GM12878 (cell line): ENCODE data around the gene NEK8. TPM values are rescaled to one million over a fixed set of nuclear protein-coding genes. Genes with fewer than 3 reads are reported as not detected.
A peak's percentile ranks its signal among the peaks of the same experiment; 100 is the strongest.

ENCODE experiments used
- ATAC-seq: fragments of 200-7000 bp; cut with Tn5 transposase; 3 replicates; pipeline ENCODE4 v1.9.1; 2020; ENCODE audit warnings: mild to moderate bottlenecking, moderate library complexity
- BruUV-seq: library from RNA; stranded (reverse); fragments of 400-500 nt; replicated peaks from 2 replicates; lab custom pipeline; 2021; lab: Mats Ljungman, UMichigan
- CTCF ChIA-PET: fragments of 300-600 bp; sonication (Branson Sonifier 250); formaldehyde crosslinking; extraction: SDS; loops from one replicate; lab custom pipeline; 2021; ENCODE audit warnings: inconsistent platforms; lab: Yijun Ruan, JAX
- POLR2A ChIA-PET: fragments of 350-600 bp; formaldehyde crosslinking; extraction: SDS; loops from one replicate; lab custom pipeline; 2021; ENCODE audit warnings: inconsistent platforms; lab: Charles Lee
- RAD21 ChIA-PET: fragments of 300-600 bp; sonication (Branson Sonifier 250); formaldehyde crosslinking; loops from one replicate; lab custom pipeline; 2023; ENCODE audit warnings: antibody characterized with exemption; ENCODE audit not compliant: unreplicated experiment; lab: Charles Lee
- SMC1A ChIA-PET: fragments of 300-600 bp; sonication (Branson Sonifier 250); formaldehyde crosslinking; loops from one replicate; lab custom pipeline; 2023; ENCODE audit not compliant: unreplicated experiment, uncharacterized antibody; lab: Charles Lee
- DNase-seq: peaks from one replicate; pipeline ENCODE4 v3.0.0-alpha.2; 2011; ENCODE audit warnings: low read depth, low spot score
- FAIRE-seq: peaks from 3 replicates; lab custom pipeline; 2011; peaks lifted over from hg19 to GRCh38; lab: Jason Lieb, UNC
- H2AFZ ChIP-seq: 2 replicates; pipeline ENCODE4 v1.6.0; 2011; ENCODE audit warnings: low read depth, low read length, control low read depth; ENCODE audit not compliant: control insufficient read depth
- H3K27ac ChIP-seq: 2 replicates; pipeline ENCODE4 v1.5.1; 2011; ENCODE audit warnings: control low read depth; ENCODE audit not compliant: control insufficient read depth, insufficient read depth
- H3K27me3 ChIP-seq, 2 experiments: replicated peaks in 1 of 2; 2 replicates each; pipeline versions ENCODE4 v1.6.0 to v1.6.1; 2011; ENCODE audit warnings: low read length in 1 of 2; ENCODE audit not compliant: control insufficient read depth in 2 of 2, insufficient read depth in 2 of 2
- H3K36me3 ChIP-seq, 2 experiments: 2 replicates each; pipeline ENCODE4 v1.5.1; 2011; ENCODE audit warnings: low read length in 1 of 2; ENCODE audit not compliant: control insufficient read depth in 2 of 2, insufficient read depth in 2 of 2
- H3K4me1 ChIP-seq: 2 replicates; pipeline ENCODE4 v1.6.1; 2011; ENCODE audit warnings: mild to moderate bottlenecking, low read length, moderate library complexity, mixed read lengths; ENCODE audit not compliant: control insufficient read depth, insufficient read depth
- H3K4me2 ChIP-seq: 2 replicates; pipeline ENCODE4 v1.6.0; 2011; ENCODE audit warnings: control low read depth; ENCODE audit not compliant: control insufficient read depth, insufficient read depth
- H3K4me3 ChIP-seq: fragments of 200-600 bp; sonication (generic); 2 replicates; pipeline ENCODE4 v1.5.1; 2016
- H3K79me2 ChIP-seq: 2 replicates; pipeline ENCODE4 v1.6.0; 2011; ENCODE audit warnings: low read length; ENCODE audit not compliant: control insufficient read depth, insufficient read depth
- H3K9ac ChIP-seq: 2 replicates; pipeline ENCODE4 v1.8.0; 2011; ENCODE audit warnings: low read length, control low read depth, mixed read lengths; ENCODE audit not compliant: control insufficient read depth, insufficient read depth
- H3K9me3 ChIP-seq: replicated peaks from 3 replicates; pipeline ENCODE4 v1.5.1; 2011; ENCODE audit warnings: mild to moderate bottlenecking, low read length; ENCODE audit not compliant: control insufficient read depth, insufficient read depth
- H4K20me1 ChIP-seq: 2 replicates; pipeline ENCODE4 v1.6.0; 2011; ENCODE audit not compliant: control insufficient read depth, insufficient read depth
- BCL3 ChIP-seq: IDR thresholded peaks from 2 replicates; pipeline ENCODE4 v1.6.1; 2011; ENCODE audit warnings: borderline replicate concordance, low read depth, mild to moderate bottlenecking, moderate library complexity, low read length; ENCODE audit not compliant: insufficient read depth, poor library complexity, severe bottlenecking
- DPF2 ChIP-seq: fragments of 450-650 bp; IDR thresholded peaks from 2 replicates; pipeline ENCODE4 v1.6.1; 2017; ENCODE audit warnings: mild to moderate bottlenecking
- JUND ChIP-seq: IDR thresholded peaks from 2 replicates; pipeline ENCODE4 v1.6.1; 2012; ENCODE audit warnings: low read depth, mild to moderate bottlenecking, low read length, improper control_type of control experiment, moderate library complexity
- MLLT1 ChIP-seq: fragments of 450-650 bp; IDR thresholded peaks from 2 replicates; pipeline ENCODE4 v1.6.1; 2016; ENCODE audit warnings: mild to moderate bottlenecking
- POLR2A ChIP-seq: IDR thresholded peaks from 2 replicates; pipeline ENCODE4 v1.6.1; 2011; ENCODE audit warnings: low read depth, mild to moderate bottlenecking, low read length
- POLR2AphosphoS5 ChIP-seq: IDR thresholded peaks from 2 replicates; pipeline ENCODE4 v1.6.1; 2011; ENCODE audit warnings: mild to moderate bottlenecking, low read length, inconsistent platforms
- SIN3A ChIP-seq: IDR thresholded peaks from 2 replicates; pipeline ENCODE4 v1.6.1; 2012; ENCODE audit warnings: low read depth, low read length, improper control_type of control experiment
- ZNF592 ChIP-seq: fragments of 450-650 bp; IDR thresholded peaks from 2 replicates; pipeline ENCODE4 v1.6.1; 2017; ENCODE audit warnings: mild to moderate bottlenecking, moderate library complexity
- WGBS: methylation state at CpG from one replicate; pipeline ENCODE4 v1.1.6; 2016; ENCODE audit warnings: low lambda C conversion rate; ENCODE audit not compliant: insufficient replicate concordance, insufficient coverage; ENCODE audit errors: missing lambda C conversion rate; 5-methylcytosine and 5-hydroxymethylcytosine counted together
- in situ Hi-C: fragments of 300-500 bp; cut with MboI; formaldehyde crosslinking; loops from 9 replicates; pipeline ENCODE4 v1.14.3; 2018; ENCODE audit warnings: mixed read lengths
- intact Hi-C: fragments of 100-400 bp; cut with micrococcal nuclease; formaldehyde crosslinking; loops from one replicate; pipeline ENCODE4 v1.14.2; 2022; ENCODE audit not compliant: unreplicated experiment
- polyA plus RNA-seq, 11 experiments: library from polyadenylated mRNA; depleted of rRNA in 4 of 11; unstranded in 6 of 11; stranded (reverse) in 5 of 11; fragments of >200 nt; fragmentation: Nextera tagmentation in 4 of 11; fragmentation: Illumina TruSeq in 1 of 11; extraction: Ambion mirVana in 4 of 11; extraction: Trizol in 1 of 11; gene quantifications; 1 replicate in 1 of 11; 2 replicates in 10 of 11; pipeline versions ENCODE4 v1.2.1 to v1.2.3, GENCODE V29; 2011 to 2016; ENCODE audit warnings: inconsistent platforms in 2 of 11, missing spikeins in 2 of 11, low read depth in 1 of 11
- total RNA-seq, 4 experiments: library from RNA; depleted of rRNA in 3 of 4; stranded (reverse); fragments of >200 nt in 3 of 4; fragmentation: Illumina TruSeq in 1 of 4; extraction: Trizol in 1 of 4; gene quantifications; 2 replicates each; pipeline versions ENCODE4 v1.2.1 to v1.2.3, GENCODE V29; 2013 to 2021

The NEK8 gene
- total and polyA plus RNA-seq, 10 of the 15 experiments (the other 5 are each of a cell fraction or from before 2014, with no cell fraction given), result 2.3 to 14.3 (median 9.4) TPM

GRCh38 chr17:28747801-28748750 is 19.5 kb downstream of the NEK8 start:
- no TSS peak for BruUV-seq
- in situ Hi-C loops, result loop anchor here (25.0 kb wide), 1 partner anchor 1286 kb away; the partner anchor contains the start of gene KSR1
- Histone ChIP-seq H4K20me1 (peaks cover 19% of the 10 kb centered on the region), H3K79me2 (peaks cover 75% of the 10 kb centered on the region), H3K9me3 (no peaks in the 10 kb centered on the region), H2AFZ (no peak overlapping the region), H3K27me3 (no peaks in the 10 kb centered on the region), H3K4me2 (peak overlapping the region; percentile 31), H3K27ac (no peak overlapping the region), H3K4me1 (peaks cover 34% of the 10 kb centered on the region), H3K36me3 (peaks cover 30 to 32% of the 10 kb centered on the region in 2 experiments), H3K9ac (no peak overlapping the region), H3K4me3 (no peak overlapping the region)
- ChIA-PET CTCF (interaction anchor here (0.8 to 10.0 kb wide), 5 partner anchors 15 to 206 kb away, joined by 3 to 394 read pairs (median 32); partner anchors contain the start of genes NEK8, RPL23A and TLCD1), RAD21 (interaction anchor here (1.5 to 17.4 kb wide), 5 partner anchors 9 to 101 kb away, joined by 3 to 375 read pairs (median 7); partner anchors contain the start of genes NEK8 and TLCD1), POLR2A (interaction anchor here (0.6 to 15.2 kb wide), 3 partner anchors 7 to 746 kb away, joined by 5 to 485 read pairs (median 11); partner anchors contain the start of genes NEK8, RPL23A and TLCD1), SMC1A (interaction anchor here (1.8 to 17.8 kb wide), 3 partner anchors 8 to 19 kb away, joined by 6 to 326 read pairs (median 46); partner anchors contain the start of genes NEK8 and TLCD1)
- no peak for DNase-seq
- TF ChIP-seq POLR2A (peak; percentile 46; the same call in 1 of the 2 replicates), DPF2 (no peak), SIN3A (0 out of 2 replicates have a peak, but pooled peaks have one; percentile 0), POLR2AphosphoS5 (peak; percentile 61), BCL3 (no peak), MLLT1 (0 out of 2 replicates have a peak, but pooled peaks have one; percentile 34), JUND (no peak), ZNF592 (no peak)
- ATAC-seq, result no peak
- whole genome bisulfite sequencing, result 92% methylated on average over 18 of the region's 18 CpGs
- intact Hi-C loops, result no loop called here
- no peak for FAIRE-seq
